Esophagus muscularis mucosa (tissue), 3 donors: ENCODE data around the gene GATA3.

Source experiments
- POLR2A ChIP-seq: fragments of 450-650 bp; IDR thresholded peaks from one replicate; pipeline ENCODE4 v1.6.1; 2017; ENCODE audit warnings: antibody characterized with exemption, moderate library complexity, mild to moderate bottlenecking, low read depth
- POLR2AphosphoS5 ChIP-seq, 2 donors: sonication (generic); formaldehyde crosslinking; IDR thresholded peaks; one replicate each; pipeline ENCODE4 v1.6.1; 2017; ENCODE audit warnings: antibody characterized with exemption in 2 of 2
- TF ChIP-seq, protein P1 (sequence below), 3 experiments: fragments of 200-600 bp in 2 of 3; fragments of 450-650 bp in 1 of 3; sonication (generic) in 2 of 3; IDR thresholded peaks; one replicate each; pipeline ENCODE4 v1.5.1; 2017 to 2019; ENCODE audit warnings: antibody characterized with exemption in 3 of 3, mild to moderate bottlenecking in 2 of 3, moderate library complexity in 1 of 3

DNA sequence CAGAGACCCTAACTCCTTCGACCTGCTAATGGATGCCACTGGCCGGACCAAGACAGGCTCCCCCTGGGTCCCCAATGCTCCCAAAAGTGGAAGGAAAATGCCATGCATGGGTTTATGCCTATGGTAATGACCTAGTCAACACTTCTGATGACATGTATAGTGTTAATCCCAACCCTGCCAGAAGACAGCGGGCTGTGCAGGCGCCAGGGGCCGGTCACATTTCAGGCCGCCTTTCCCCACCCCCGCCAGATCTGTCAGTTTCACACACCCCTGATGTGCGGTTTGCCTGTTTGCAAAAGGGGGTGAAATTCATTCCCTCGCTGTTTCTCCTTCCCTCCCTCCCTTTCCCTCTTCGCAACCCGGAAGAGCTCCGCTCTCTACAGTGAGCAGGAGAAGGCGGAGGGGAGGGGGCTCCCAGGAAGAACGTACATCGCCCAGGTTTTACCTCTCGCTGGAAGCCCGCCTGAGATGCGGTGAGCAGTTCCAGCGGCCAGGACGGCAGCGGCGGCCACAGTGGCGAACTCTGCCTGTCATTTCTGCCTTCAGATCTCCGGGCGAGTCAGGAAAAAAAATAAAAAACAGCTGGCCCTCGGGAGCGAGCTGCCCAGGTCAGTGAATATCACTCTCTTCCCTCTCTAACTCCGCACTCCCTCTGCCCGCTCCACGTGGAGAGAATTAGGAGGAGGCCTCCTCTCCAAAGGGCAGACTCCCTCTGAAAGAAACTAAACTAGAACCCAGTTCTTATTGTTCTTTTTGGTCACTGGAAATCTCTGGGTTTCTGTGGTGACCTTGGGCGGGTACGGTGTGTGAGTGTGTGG, 9.4 kb upstream of the GATA3 start:
- TF ChIP-seq, protein P1, sequence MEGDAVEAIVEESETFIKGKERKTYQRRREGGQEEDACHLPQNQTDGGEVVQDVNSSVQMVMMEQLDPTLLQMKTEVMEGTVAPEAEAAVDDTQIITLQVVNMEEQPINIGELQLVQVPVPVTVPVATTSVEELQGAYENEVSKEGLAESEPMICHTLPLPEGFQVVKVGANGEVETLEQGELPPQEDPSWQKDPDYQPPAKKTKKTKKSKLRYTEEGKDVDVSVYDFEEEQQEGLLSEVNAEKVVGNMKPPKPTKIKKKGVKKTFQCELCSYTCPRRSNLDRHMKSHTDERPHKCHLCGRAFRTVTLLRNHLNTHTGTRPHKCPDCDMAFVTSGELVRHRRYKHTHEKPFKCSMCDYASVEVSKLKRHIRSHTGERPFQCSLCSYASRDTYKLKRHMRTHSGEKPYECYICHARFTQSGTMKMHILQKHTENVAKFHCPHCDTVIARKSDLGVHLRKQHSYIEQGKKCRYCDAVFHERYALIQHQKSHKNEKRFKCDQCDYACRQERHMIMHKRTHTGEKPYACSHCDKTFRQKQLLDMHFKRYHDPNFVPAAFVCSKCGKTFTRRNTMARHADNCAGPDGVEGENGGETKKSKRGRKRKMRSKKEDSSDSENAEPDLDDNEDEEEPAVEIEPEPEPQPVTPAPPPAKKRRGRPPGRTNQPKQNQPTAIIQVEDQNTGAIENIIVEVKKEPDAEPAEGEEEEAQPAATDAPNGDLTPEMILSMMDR (IDR thresholded peaks at IDR 0.05), result no peak
- TF ChIP-seq POLR2A (no peak), POLR2AphosphoS5 (IDR thresholded peaks at IDR 0.05) (no peak)
